ENCODE data around the gene PRKD1.
"Not testable (repeated sequence)": the region's sequence is repeated elsewhere in the genome, so short reads cannot be mapped to it uniquely, and the experiment has no call there.

The PRKD1 gene

GRCh38 chr14:29738950-29739349 lies 188.7 kb downstream of the PRKD1 start:
- no peak overlapping the region for H3K4me3 ChIP-seq (ENCODE audit: low read length)
- no peak for DNase-seq (ENCODE audit: low read depth)
- no peak for TF ChIP-seq CTCF (conservative IDR thresholded peaks at IDR 0.05; ENCODE audit: low read depth, low read length)

GRCh38 chr14:29738056-29738455 lies 189.6 kb downstream of the PRKD1 start:
- no peak for TF ChIP-seq CTCF (conservative IDR thresholded peaks at IDR 0.05; ENCODE audit: low read depth, low read length)
- no peak for DNase-seq (ENCODE audit: low read depth)
- no peak overlapping the region for H3K4me3 ChIP-seq (ENCODE audit: low read length)

GRCh38 chr14:29735459-29735858 lies 192.2 kb downstream of the PRKD1 start:
- no peak for TF ChIP-seq CTCF (conservative IDR thresholded peaks at IDR 0.05; ENCODE audit: low read depth, low read length)
- no peak for DNase-seq (ENCODE audit: low read depth)
- H3K4me3 ChIP-seq (ENCODE audit: low read length), result no peak overlapping the region

GRCh38 chr14:29734732-29735131 lies 192.9 kb downstream of the PRKD1 start:
- TF ChIP-seq CTCF (conservative IDR thresholded peaks at IDR 0.05; ENCODE audit: low read depth, low read length), result no peak
- no peak overlapping the region for H3K4me3 ChIP-seq (ENCODE audit: low read length)
- no peak for DNase-seq (ENCODE audit: low read depth)

- H3K4me3 ChIP-seq (ENCODE audit: low read length); DNase-seq (ENCODE audit: low read depth): not testable (repeated sequence)
These were observed 200.9 kb downstream of the PRKD1 start for GRCh38 chr14:29726560-29727331.

- TF ChIP-seq CTCF (conservative IDR thresholded peaks at IDR 0.05; ENCODE audit: low read depth, low read length), result no peak
- DNase-seq (ENCODE audit: low read depth), result peak; percentile 26
- H3K4me3 ChIP-seq (ENCODE audit: low read length), result no peak overlapping the region
These were observed 202.7 kb downstream of the PRKD1 start for GRCh38 chr14:29724991-29725390.

GRCh38 chr14:29722831-29723230 lies 204.8 kb downstream of the PRKD1 start:
- no peak for TF ChIP-seq CTCF (conservative IDR thresholded peaks at IDR 0.05; ENCODE audit: low read depth, low read length)
- DNase-seq (ENCODE audit: low read depth), result no peak

More at GRCh38 chr14:29722831-29723230, 204.8 kb downstream of the PRKD1 start:
- H3K4me3 ChIP-seq (ENCODE audit: low read length), result no peak overlapping the region

All from retinal pigment epithelial cell (primary cell).